HK-2 (cell line): ENCODE data around the gene DCANP1.
"Not testable (repeated sequence)": the region's sequence is repeated elsewhere in the genome, so short reads cannot be mapped to it uniquely, and the experiment has no call there.

Experiments used
- DNase-seq: peaks from one replicate; pipeline ENCODE4 v3.0.0-alpha.2; 2018; ENCODE audit not compliant: unreplicated experiment

Gene DCANP1, protein sequence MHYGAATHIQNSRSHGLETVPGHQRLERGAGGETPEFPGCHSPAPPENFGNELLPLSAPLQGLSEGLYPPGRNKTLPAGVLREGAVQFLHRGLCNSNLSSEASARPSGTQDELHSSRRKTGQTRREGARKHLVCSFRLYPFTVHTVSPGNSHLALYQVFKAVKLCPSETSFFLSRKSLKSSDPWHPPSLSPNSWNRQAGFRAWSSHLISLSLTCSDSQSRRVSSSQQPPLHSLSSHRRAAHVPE

DNA sequence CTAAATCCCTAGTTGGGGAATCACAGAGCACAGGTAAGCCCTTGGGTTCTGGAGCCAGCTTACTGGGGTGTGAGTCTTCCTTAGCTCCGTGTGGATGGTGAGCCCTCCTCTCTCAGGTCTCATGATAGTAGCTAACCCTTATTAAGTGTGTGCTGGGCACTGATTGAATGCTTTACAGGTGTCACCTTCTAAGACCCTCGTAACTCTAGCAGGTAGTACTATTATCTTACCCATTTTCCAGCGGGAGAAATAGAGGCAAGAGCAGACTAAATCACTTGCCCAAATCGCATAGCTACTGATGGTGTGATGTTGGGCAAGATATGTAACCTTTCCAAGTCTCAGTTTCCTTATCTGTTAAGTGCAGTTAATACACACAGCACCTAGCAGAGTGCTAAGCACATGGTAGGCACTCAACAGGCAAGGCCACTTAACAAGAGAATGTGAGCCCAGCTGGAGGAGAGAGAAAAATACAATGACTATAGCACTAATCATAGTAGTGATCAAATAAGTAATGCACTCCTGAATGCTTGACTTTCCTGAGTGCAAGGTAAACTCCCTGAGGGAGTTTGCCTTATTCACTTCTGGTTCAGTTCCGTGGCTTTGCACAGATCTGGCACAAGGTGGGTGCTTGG lies at the start of gene DCANP1:
Gene DCANP1, minus strand, starts transcription at position 51 of the 632 bp plus-strand sequence. CDS start 240 bp downstream, outside the sequence.
- DNase-seq = no peak

DNA sequence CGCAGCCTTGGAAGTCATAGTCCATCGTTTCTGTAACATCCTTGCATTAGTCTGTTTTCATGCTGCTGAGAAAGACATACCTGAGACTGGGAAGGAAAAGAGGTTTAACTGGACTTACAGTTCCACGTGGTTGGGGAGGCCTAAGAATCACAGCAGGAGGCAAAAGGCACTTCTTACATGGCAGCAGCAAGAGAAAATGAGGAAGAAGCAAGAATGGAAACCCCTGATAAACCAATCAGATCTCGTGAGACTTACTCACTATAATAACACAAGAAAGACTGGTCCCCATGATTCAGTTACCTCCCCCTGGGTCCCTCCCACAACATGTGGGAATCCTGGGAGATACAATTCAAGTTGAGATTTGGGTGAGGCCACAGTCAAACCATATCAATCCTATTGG lies 48.4 kb upstream of the DCANP1 start:
- not testable (repeated sequence) for DNase-seq

DNA sequence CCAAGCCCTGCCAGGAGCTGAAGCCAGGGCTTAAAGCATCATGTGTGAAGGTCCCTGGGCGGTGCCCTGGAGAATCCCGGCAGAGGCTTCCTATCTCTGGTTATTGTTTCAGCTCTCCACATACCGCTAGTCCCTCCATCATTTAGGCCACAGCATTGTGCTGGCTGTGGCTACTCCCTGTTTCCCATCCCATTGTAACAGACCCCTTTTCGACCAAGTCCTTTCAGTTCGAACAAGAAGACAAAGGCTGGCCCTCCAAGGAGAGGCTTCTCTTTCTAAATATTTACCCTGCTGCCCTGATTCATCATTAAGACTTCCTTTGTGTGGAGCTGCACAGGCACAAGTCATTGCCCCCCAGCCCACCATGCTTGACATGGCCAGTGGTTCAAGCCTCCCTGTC lies 47.0 kb upstream of the DCANP1 start:
- no peak for DNase-seq

DNA sequence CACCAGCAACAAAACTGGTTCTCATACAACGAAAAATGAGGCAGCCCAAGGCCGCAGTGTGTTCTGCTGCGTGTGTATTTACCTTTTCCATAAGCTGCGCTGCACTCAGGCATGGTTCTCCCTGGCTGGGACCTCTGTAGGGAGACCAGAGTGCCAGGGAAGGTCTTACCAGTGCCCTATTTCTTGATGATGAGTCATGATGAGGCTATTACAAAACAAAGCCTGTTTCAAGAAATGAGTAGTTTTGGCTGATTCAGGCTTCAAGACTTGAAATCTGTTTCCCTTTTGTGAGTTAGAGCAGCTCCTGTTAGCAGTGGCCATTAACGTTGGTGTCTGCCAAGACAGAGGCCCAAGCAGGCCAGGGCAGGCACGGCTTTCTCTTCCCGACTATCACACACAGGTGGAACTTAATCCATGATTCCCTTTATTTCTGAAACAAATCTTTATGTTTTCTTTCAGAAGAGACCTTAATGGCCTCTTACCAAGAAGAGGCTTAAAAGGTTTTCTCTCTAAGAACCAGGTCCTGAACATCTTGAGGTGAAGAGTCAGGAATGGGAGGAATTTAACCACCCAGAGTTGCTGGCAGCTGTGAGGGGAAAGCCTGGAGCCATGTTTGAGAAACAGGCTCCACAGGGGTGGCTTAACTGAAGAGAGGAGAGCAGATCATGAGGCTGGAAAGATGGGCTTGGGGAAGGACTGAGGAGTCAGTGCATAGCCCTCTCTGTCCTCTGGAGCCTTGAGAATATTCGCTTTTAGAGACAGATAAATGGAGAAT lies 46.4 kb upstream of the DCANP1 start:
- no peak for DNase-seq

DNA sequence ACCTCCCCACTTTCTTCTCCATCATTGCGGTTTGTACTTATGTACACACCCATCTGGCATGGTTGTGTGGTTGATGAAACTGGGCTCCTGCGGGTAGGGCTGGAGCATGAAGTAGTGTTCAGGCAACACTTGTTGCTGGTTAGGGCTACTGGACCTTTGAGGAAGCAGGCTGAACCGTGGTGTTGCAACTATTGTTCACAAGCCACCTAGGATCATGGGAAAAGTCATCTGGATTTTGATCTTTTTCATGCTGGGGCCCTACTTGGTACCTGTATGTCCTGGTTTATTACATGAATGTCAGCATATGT lies 45.1 kb upstream of the DCANP1 start:
- DNase-seq = no peak

DNA sequence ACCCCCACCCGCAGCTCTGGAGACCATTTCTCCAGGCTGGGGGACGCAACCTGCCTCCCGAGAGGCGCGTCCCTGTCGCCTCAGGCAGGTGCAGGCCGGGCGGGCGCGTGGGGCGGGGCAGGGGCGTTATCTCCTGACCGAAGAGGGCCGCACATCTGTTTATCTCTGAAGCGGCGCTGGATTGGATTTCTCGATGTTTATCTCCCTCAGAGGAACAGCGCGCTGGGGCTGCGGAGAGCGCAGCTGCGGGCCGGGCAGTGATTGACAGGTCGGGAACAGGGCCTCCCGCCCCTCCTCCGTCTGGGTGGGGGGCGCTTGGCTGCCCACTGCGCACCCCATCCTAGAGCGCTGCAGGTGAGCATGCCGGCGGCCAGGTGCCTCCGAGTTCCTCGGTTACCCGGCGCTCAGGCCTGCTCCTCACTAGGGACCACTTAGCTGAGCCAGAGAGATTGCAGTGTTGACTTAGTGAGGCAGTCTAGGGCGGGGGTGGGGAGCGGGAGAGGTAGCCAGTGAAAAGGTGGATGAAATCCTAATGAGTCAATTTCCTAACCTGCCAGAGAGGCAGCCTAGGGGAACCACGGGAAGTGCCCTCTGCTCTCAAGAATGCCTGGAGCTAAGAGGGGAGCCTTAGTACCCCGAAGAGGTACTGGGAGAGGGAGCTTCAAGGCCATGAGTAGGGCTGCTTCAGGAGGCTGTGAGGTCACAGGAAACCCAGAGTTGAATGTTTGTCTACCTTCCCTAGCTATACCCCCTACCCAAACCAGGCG lies 44.6 kb upstream of the DCANP1 start:
- no peak for DNase-seq

DNA sequence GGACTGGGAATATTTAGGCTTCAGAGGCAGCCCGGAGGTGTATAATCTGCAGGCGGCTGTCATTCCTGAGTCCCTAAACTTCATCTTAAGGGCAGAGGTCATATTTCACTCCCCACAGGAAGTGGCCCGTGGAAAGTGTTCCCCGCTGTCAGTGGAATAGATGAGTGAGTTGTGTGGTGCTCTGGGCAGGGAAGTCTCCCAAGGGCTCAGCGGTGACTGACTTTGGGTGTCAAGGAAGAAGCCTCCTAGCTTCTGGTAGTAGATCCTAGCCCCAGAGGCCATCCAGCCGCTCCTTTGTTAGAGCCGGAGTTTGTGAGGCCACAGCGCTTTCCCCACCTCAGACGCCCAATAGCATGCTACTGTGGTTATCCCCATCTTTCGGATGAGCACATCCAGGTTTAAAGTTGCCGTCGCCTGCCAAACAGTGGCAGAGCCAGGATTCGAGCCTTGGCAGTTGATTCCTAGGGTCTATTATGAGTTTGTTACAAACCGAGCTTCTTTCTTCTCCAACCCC lies 43.9 kb upstream of the DCANP1 start:
- no peak for DNase-seq

DNA sequence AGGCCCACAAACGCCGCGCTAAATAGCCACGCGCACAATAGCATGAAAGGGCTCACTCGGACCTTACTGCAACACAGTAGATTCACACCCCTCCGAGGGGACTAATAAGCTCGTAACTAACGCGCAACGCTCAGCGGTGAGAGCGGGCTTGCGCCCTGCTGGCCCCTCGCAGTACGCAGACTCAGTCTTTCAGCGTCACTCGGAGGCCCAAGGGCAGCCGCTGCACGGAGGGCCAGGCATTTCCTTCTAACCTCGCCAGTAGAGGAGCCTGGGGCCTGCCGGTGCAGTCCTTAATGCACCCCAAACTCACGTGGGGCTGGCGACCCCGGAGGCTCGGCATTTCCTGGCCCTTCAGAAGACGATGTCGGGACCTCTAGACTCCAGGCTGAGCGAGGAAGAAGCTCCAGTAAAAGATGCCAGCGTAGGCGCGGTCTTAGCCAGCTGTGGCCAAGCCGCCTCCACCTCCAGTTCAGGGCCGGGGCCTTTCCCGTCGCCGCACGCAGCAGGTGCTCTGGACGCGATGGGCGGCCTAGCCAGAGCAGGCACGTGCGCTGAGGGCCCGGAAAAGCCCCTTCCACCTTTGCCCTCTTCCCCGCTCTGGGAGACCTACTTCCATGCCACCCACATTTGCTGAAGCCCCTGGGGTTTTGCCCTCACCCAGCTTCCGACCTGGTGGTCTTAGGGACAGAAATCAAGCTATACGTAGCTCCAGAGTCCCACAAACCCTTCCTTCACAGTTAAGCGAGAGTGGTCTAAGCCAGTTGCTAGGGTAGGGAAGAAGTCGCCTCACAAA lies 43.3 kb upstream of the DCANP1 start:
- DNase-seq = no peak

DNA sequence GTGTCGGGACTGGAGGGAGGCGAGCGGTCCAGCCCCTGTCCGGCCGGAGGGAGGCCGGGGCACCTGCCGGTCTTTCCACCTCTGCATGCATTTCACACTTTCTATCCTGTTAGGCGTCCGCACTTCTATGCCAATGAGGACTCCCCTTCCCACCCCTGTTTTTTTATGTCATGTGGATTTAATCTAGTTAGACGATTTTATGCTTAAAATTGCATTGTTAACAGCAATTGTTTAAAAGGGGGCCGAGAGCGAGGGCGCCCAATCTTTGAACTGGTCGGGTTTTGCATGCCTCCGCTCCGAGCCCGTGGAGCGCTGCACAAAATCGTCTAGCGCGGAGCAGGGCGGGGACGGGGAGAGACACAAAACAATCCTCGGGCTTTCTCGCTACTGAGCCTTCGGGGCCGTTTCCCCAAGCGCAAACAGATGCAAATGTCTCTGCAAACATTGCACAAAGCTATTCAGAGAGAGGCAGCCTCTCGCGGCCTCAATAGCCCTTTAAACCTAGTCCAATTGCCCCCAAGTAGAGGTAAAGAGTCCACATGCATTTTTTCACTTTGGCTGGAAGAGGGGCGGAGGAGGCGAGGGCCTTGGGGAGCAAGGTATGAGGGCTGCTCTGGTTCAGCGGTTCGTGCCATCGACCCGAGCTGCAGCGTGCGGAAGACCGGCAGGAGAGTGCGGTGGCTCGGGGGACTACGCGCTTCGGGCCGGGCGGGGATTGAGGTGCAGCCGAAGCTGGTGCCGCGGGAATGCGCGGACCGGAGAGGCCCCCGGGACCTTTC lies 42.5 kb upstream of the DCANP1 start:
- no peak for DNase-seq

DNA sequence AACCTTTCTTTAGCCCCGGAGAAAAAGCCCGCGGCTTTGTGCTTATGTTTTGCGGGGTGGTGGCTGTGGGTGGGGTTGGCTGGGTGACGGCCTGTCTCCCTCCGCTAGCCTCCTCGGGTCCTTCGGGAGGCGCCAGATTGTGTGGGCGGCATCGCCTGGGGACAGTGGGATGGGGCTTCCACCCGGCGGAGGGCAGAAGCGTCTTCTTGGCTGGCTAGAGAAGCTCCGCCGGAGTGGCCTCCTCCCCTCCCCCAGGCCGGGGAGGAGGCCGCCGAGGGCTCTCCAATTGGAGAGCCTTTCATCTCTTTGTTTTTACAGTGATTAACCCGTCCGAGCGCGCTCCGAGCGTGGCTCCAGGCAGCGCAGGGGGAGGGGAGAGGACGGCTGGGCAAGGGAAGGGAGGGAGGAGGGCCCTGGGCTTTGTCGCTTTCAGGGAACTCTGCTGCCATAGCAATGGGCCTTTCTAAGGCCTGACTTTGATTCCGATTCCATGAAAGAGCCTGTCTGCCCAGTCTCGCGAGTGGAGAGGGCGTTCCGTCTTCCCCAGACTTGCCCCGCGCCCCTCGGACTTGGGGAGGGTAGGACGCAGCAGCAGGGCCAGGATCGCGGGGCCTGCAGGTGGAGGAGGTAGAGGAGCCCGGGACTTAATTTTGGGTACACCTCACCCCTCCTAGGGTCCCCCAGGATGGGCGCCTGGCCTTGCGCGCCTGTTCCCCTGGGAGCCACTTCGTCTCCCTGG lies 41.7 kb upstream of the DCANP1 start:
- peak; percentile 56 for DNase-seq

DNA sequence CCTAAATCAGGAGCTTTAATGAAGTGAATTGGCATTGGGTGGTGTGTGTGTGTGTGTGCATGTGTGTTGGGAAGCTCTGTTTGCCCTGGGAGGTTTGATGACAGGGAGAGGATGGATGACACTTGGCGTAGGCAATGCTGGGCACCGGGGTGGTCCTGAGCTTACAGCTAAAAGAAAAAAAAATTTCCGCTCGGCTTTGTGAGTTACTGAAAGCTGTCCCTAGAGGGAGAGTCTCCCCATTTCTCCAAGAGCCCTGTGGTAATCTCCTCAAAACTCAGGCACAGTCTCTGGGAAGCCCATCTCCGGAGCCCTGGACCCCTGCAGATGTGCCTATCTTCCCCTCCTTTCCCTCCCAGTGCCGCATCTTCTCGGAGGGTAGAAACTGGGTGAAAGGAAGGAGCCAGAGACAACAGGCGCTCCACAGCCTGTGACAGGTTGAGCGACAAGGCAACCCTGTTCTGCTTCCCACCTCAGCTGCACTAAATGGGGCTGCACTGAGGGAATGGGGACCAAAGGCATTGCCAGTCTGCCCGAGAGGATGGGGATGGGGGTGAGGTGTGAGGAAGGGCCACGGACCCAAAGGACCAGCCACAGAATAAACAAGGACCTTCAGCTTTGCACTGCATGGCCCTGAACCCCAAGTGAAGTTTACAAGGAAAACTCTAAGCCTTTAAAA lies 40.8 kb upstream of the DCANP1 start:
- no peak for DNase-seq

DNA sequence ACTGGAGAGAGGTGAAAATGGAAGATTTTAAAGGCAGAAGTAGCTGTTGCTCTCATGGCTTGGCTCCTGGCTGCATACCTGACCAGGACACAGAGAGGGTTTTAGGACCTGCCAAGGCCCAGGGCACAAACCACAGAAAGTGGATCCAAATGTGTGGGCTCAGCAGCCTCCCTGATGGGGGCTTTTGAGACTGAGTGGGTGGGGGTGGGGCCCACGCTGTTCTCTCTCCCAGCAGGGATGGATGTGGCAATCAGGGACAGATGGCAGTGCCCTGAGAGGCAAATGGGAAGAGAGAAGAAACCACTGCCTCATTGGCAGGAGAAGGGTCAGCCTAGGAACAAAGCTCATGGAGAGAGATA lies 39.9 kb upstream of the DCANP1 start:
- DNase-seq = no peak

DNA sequence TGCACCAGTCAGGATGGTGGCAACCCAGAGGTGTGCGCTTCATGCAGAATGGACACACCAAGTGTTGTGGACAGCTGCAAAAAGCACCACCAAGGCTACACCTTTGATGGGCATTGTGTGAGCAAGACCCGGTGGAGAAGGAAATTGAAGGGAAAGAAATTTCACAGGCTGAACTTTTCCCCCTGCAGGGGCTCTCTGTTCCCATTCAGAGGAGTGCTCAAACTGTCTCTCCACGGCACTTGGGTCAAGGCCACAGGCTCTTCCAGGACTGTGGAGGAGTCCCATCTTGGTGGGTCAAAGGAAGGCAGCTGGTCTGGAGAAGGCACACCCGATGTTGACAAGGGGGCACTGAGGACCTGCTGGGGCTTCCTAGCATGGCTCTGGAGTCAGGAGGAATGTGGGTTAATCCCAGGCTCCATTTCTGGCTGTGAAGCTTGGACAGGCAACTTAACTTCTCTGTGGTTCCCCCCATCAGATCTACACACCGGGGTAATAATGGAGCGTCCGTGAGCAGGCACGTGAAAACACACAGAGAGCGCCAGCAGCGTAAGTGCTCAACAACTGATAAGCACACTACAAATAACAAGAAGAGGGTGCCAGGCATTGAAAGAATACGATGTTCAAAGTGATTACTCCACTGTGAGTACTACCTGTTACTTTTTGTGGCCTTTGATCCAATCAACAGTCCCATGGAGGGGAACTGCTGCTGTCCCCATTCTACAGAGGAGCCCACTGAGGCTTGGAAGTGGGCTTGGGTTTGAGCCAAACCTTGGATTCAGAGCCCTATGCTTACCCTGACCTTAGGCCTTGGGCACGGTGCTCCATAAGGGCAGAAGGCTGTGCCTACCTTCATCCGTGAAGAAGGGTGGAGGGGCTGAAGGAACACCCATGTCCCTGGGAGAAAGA lies 39.2 kb upstream of the DCANP1 start:
- no peak for DNase-seq

DNA sequence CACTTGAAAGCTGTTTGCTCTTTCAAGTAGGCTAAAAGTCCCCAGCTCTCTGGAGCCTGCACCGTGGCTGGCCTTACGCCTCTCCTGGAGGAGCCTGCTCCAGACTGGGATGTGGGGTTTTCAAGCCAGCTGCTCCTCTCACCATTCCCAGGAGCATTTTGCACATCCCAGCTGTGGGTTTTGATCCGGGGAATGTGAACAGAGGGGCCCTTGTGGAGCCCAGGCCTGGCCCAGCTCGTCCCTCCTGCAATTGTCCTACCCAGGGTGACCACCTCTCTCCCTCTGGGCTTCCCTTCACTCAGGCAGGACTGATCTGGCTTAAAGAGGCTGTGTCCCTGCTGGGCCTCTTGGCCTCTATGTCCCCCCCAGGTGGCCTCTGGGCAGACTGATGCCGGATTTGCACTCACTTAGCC lies 37.5 kb upstream of the DCANP1 start:
- no peak for DNase-seq

DNA sequence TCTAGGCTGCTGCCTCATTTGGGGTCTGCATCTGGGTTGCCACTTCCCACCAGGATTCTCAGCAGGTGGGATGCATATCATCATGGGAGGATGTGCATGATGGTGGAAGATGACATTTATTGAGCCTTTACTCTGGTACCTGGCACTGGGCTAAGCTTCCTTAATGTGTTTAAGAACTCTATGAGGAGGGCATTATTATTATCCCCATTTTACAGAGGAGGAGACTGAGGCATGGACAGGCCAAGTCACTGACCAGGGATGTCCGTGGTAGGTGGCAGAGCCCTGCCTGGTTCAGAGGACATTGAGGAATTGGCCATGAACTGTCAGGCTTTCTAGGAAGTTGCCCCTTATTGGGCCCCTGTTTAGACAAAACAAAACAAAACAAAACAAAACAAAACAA lies 36.1 kb upstream of the DCANP1 start:
- no peak for DNase-seq

DNA sequence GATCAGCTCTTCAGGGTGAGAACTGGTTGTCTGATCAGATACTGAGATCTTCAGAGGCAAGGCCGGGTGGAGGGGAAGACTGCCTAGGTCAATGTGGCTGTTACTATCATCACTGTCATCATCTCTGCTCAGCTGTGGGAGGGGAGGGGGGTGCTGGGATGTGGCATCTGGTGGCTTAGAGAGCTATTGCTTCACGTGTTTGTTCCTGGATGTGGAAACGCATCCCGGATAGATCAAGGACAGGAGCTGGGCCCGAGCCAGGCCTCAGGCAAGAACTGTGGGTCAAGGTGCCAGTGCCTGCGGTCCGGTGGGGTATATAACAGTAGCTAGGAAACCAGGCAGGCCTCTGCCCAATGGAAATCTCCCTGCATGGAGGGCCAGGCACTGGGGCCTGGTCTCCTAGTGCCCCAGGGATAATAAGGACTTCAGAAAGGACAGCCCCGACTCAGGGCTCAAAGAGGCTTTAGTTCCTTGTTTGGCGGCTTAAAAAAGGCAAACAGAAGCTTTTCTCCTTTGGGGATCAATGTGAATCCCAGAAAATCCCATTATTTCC lies 35.3 kb upstream of the DCANP1 start:
- DNase-seq = no peak

DNA sequence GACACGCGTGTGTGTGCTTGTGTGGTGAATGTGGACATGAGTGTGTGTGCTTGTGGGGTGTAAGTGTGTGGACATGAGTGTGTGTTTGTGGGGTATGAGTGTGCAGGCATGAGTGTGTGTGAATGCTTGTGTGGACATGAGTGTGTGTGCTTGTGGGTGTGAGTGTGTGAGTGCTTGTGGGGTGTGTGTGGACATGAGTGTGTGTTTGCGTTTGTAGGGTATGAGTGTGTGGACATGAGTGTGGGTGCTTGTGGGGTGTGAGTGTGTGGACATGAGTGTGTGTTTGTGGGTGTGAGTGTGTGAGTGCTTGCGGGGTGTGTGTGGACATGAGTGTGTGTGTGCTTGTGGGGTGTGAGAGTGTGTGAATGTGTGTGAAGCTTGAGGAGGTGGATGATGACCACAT lies 34.8 kb upstream of the DCANP1 start:
- no peak for DNase-seq

DNA sequence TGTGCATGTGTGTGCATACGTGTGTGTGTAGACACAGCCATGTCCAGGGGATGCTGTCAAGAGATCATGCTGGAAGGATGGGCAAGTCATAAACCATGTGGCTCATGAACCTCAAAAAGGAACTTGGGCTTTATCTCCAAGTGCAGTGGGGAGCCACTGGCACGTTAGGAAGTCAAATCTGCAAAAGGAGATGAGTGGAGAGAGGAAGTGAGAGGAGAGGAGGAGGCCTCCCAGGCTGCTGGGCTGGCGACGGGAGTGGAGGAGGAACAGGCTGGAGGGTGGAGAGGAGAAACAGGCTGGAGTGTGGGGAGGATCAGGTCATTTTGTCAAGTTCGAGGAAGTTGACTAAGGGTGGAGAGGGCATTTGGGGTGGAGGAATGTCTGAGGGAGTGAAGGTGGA lies 34.2 kb upstream of the DCANP1 start:
- DNase-seq = no peak
